Testis (tissue), 3 donors: ENCODE measurements around the gene EHD2. TPM values are rescaled to one million over a fixed set of nuclear protein-coding genes. Genes with fewer than 3 reads are reported as not detected.

Experiments used
- DNase-seq: peaks from one replicate; pipeline ENCODE4 v3.0.0-alpha.2; 2019
- H3K27ac ChIP-seq, 2 donors: fragments of 200-600 bp; sonication (generic); one replicate each; pipeline ENCODE4 v1.5.1; 2019
- H3K27me3 ChIP-seq: fragments of 200-600 bp; sonication (generic); one replicate; pipeline ENCODE4 v1.5.1; 2019
- H3K36me3 ChIP-seq: fragments of 200-600 bp; sonication (generic); one replicate; pipeline ENCODE4 v1.5.1; 2017; ENCODE audit warnings: low read depth; ENCODE audit errors: missing control alignments
- H3K4me1 ChIP-seq: fragments of 200-600 bp; sonication (generic); one replicate; pipeline ENCODE4 v1.5.1; 2019
- H3K4me3 ChIP-seq, 2 donors: fragments of 200-600 bp; sonication (generic); one replicate each; pipeline ENCODE4 v1.5.1; 2017 to 2019
- H3K9me3 ChIP-seq: fragments of 200-600 bp; sonication (generic); one replicate; pipeline ENCODE4 v1.5.1; 2017
- CTCF ChIP-seq, 3 experiments: fragments of 450-650 bp in 2 of 3; fragments of 200-600 bp in 1 of 3; sonication (generic) in 1 of 3; IDR thresholded peaks; one replicate each; pipeline ENCODE4 v1.5.1; 2016 to 2019; ENCODE audit warnings: antibody characterized with exemption in 3 of 3, mild to moderate bottlenecking in 2 of 3, moderate library complexity in 1 of 3
- POLR2A ChIP-seq: fragments of 450-650 bp; IDR thresholded peaks from one replicate; pipeline ENCODE4 v1.6.1; 2017; ENCODE audit warnings: antibody characterized with exemption, mild to moderate bottlenecking, moderate library complexity
- WGBS, 2 donors: methylation state at CpG; one replicate each; pipeline ENCODE4 v1.1.5; 2018; 5-methylcytosine and 5-hydroxymethylcytosine counted together
- intact Hi-C: fragments of 100-400 bp; cut with DNase I; formaldehyde crosslinking; loops from one replicate; pipeline ENCODE4 v1.15.1; 2023; ENCODE audit warnings: low total_unique reads
- polyA plus RNA-seq: library from polyadenylated mRNA; stranded (reverse); fragments of 350-450 nt; fragmentation: Illumina TruSeq; extraction: RNeasy Lipid Tissue Mini Kit (QIAGEN cat#74804); gene quantifications from one replicate; pipeline ENCODE4 v1.2.3, GENCODE V29; 2014; ENCODE audit warnings: low read depth, low replicate concordance; ENCODE audit not compliant: insufficient read depth
- total RNA-seq, 2 donors: library from RNA; depleted of rRNA; stranded (reverse); fragments of >200 nt; gene quantifications; one replicate each; pipeline ENCODE4 v1.2.3, GENCODE V29; 2016

EHD2 gene
- total and polyA plus RNA-seq, 3 donors from 2014 or later, result 26.8 to 37.0 (median 33.9) TPM

- intact Hi-C loops, result no loop called here
- Histone ChIP-seq H3K27ac (no peak overlapping the region), H3K27me3 (no peaks in the 10 kb centered on the region), H3K4me1 (no peaks in the 10 kb centered on the region), H3K36me3 (no peaks in the 10 kb centered on the region), H3K9me3 (no peaks in the 10 kb centered on the region), H3K4me3 (no peak overlapping the region)
- no peak for TF ChIP-seq CTCF (IDR thresholded peaks at IDR 0.05)
- no peak for TF ChIP-seq POLR2A
- WGBS, 2 donors, result 86 to 87% methylated on average over 3 to 5 of the region's 8 CpGs
- no peak for DNase-seq
These were observed 37.4 kb upstream of the EHD2 start for GRCh38 chr19:47675859-47676258.

GRCh38 chr19:47676811-47677210, 36.4 kb upstream of the EHD2 start:
- intact Hi-C loops, result no loop called here
- no peaks in the 10 kb centered on the region for H3K36me3 ChIP-seq
- no peak overlapping the region for H3K27ac ChIP-seq
- H3K4me1 ChIP-seq, result no peaks in the 10 kb centered on the region
- H3K27me3 ChIP-seq, result no peaks in the 10 kb centered on the region
- H3K4me3 ChIP-seq, result no peak overlapping the region
- WGBS, 2 donors, result 84 to 89% methylated on average over 8 of the region's 8 CpGs
- no peak for DNase-seq
- no peaks in the 10 kb centered on the region for H3K9me3 ChIP-seq
- TF ChIP-seq CTCF (IDR thresholded peaks at IDR 0.05) (no peak), POLR2A (no peak)

- Histone ChIP-seq H3K4me1 (no peaks in the 10 kb centered on the region), H3K27me3 (no peaks in the 10 kb centered on the region), H3K36me3 (no peaks in the 10 kb centered on the region), H3K4me3 (no peak overlapping the region), H3K9me3 (no peaks in the 10 kb centered on the region), H3K27ac (no peak overlapping the region)
- no peak for DNase-seq
- intact Hi-C loops, result no loop called here
- 69 to 78% methylated on average over 5 to 30 of the region's 30 CpGs for WGBS, 2 donors
- TF ChIP-seq CTCF (IDR thresholded peaks at IDR 0.05) (no peak), POLR2A (no peak)
These were observed 33.8 kb upstream of the EHD2 start for GRCh38 chr19:47679251-47679900.

GRCh38 chr19:47679922-47680857, 33.0 kb upstream of the EHD2 start:
- Histone ChIP-seq H3K4me3 (peak overlapping the region in 1 of 2 donors; percentile 6), H3K9me3 (no peaks in the 10 kb centered on the region), H3K27me3 (no peaks in the 10 kb centered on the region), H3K4me1 (no peaks in the 10 kb centered on the region), H3K36me3 (no peaks in the 10 kb centered on the region), H3K27ac (no peak overlapping the region)
- TF ChIP-seq POLR2A (no peak), CTCF (IDR thresholded peaks at IDR 0.05) (no peak)
- intact Hi-C loops, result no loop called here
- 77 to 82% methylated on average over 30 to 74 of the region's 90 CpGs for WGBS, 2 donors
- no peak for DNase-seq
